ENCODE measurements around the gene MACF1. TPM values are rescaled to one million over a fixed set of nuclear protein-coding genes. Genes with fewer than 3 reads are reported as not detected.

MACF1 gene
- total RNA-seq, 1 donor from 2014 or later, result 222 TPM

GRCh38 chr1:39258146-39258924 lies 53.8 kb downstream of the MACF1 start:
- peak overlapping the region; percentile 48 for H3K27ac ChIP-seq
- H3K27me3 ChIP-seq, result no peaks in the 10 kb centered on the region
- Mint-ChIP-seq H3K27me3 (ENCODE audit: insufficient read depth, low read depth) (no peaks in the 10 kb centered on the region), H3K36me3 (peaks cover 7% of the 10 kb centered on the region), H3K4me3 (no peak overlapping the region), H3K4me1 (peaks cover 3% of the 10 kb centered on the region), H3K27ac (no peak overlapping the region), H3K9me3 (no peaks in the 10 kb centered on the region)
- H4K20me1 ChIP-seq (ENCODE audit: low read depth), result peaks cover 12% of the 10 kb centered on the region
- no peak overlapping the region for H3K4me3 ChIP-seq
- no peaks in the 10 kb centered on the region for H3K36me3 ChIP-seq
- H2AFZ ChIP-seq (replicated peaks), result no peak overlapping the region
- DNase-seq (ENCODE audit: low spot score), result peak; percentile 77
- no peak for TF ChIP-seq EZH2phosphoT487 (IDR thresholded peaks at IDR 0.05)
- TF ChIP-seq CTCF (IDR thresholded peaks at IDR 0.05), result peak; percentile 88
- TF ChIP-seq EZH2 (IDR thresholded peaks at IDR 0.05), result no peak
- H3K9ac ChIP-seq, result no peak overlapping the region
- H3K4me1 ChIP-seq, result no peaks in the 10 kb centered on the region
- no peak overlapping the region for H3K4me2 ChIP-seq
- H3K9me3 ChIP-seq (ENCODE audit: low read depth), result no peaks in the 10 kb centered on the region
- H3F3A ChIP-seq (ENCODE audit: low read depth), result peaks cover 18% of the 10 kb centered on the region
- peaks cover 57% of the 10 kb centered on the region for H3K79me2 ChIP-seq (ENCODE audit: low read depth)

GRCh38 chr1:39258925-39259244 lies 54.4 kb downstream of the MACF1 start:
- no peak for TF ChIP-seq EZH2 (IDR thresholded peaks at IDR 0.05)
- TF ChIP-seq CTCF (IDR thresholded peaks at IDR 0.05), result no peak
- no peak for TF ChIP-seq EZH2phosphoT487 (IDR thresholded peaks at IDR 0.05)
- no peak overlapping the region for H3K27ac Mint-ChIP-seq
- H3K27me3 ChIP-seq, result no peaks in the 10 kb centered on the region

GRCh38 chr1:39261712-39262221 lies 57.3 kb downstream of the MACF1 start:
- Histone ChIP-seq H3K79me2 (ENCODE audit: low read depth) (peaks cover 80% of the 10 kb centered on the region), H2AFZ (replicated peaks) (no peak overlapping the region), H3K27me3 (no peaks in the 10 kb centered on the region), H4K20me1 (ENCODE audit: low read depth) (peaks cover 23% of the 10 kb centered on the region), H3K4me3 (no peak overlapping the region), H3K36me3 (no peaks in the 10 kb centered on the region), H3K9me3 (ENCODE audit: low read depth) (no peaks in the 10 kb centered on the region), H3K9ac (no peak overlapping the region), H3K4me2 (no peak overlapping the region), H3K4me1 (peaks cover 18% of the 10 kb centered on the region), H3F3A (ENCODE audit: low read depth) (peaks cover 21% of the 10 kb centered on the region), H3K27ac (no peak overlapping the region)
- no peak for DNase-seq (ENCODE audit: low spot score)
- no peak for TF ChIP-seq EZH2phosphoT487 (IDR thresholded peaks at IDR 0.05)
- TF ChIP-seq CTCF (IDR thresholded peaks at IDR 0.05), result no peak
- TF ChIP-seq EZH2 (IDR thresholded peaks at IDR 0.05), result no peak
- Mint-ChIP-seq H3K4me3 (no peak overlapping the region), H3K9me3 (no peaks in the 10 kb centered on the region), H3K27ac (no peak overlapping the region), H3K36me3 (peaks cover 7% of the 10 kb centered on the region), H3K27me3 (ENCODE audit: insufficient read depth, low read depth) (peaks cover 2% of the 10 kb centered on the region), H3K4me1 (peaks cover 15% of the 10 kb centered on the region)

More at GRCh38 chr1:39258925-39259244, 54.4 kb downstream of the MACF1 start:
- peaks cover 63% of the 10 kb centered on the region for H3K79me2 ChIP-seq (ENCODE audit: low read depth)
- peaks cover 7% of the 10 kb centered on the region for H3K36me3 Mint-ChIP-seq
- no peak overlapping the region for H3K4me2 ChIP-seq
- no peaks in the 10 kb centered on the region for H3K9me3 ChIP-seq (ENCODE audit: low read depth)
- peaks cover 18% of the 10 kb centered on the region for H3F3A ChIP-seq (ENCODE audit: low read depth)
- H3K36me3 ChIP-seq, result no peaks in the 10 kb centered on the region
- no peaks in the 10 kb centered on the region for H3K27me3 Mint-ChIP-seq (ENCODE audit: insufficient read depth, low read depth)
- no peak for DNase-seq (ENCODE audit: low spot score)
- no peak overlapping the region for H3K4me3 ChIP-seq
- no peak overlapping the region for H3K27ac ChIP-seq
- peaks cover 3% of the 10 kb centered on the region for H3K4me1 Mint-ChIP-seq
- peaks cover 12% of the 10 kb centered on the region for H4K20me1 ChIP-seq (ENCODE audit: low read depth)
- no peaks in the 10 kb centered on the region for H3K9me3 Mint-ChIP-seq
- H2AFZ ChIP-seq (replicated peaks), result no peak overlapping the region
- no peaks in the 10 kb centered on the region for H3K4me1 ChIP-seq
- H3K4me3 Mint-ChIP-seq, result no peak overlapping the region
- H3K9ac ChIP-seq, result no peak overlapping the region

Measured in neural progenitor cell (in vitro differentiated cells).